ENCODE data around the gene ATG9A. TPM values are rescaled to one million over a fixed set of nuclear protein-coding genes. Genes with fewer than 3 reads are reported as not detected.

Gene ATG9A
- total RNA-seq, 1 donor from 2014 or later = 78.2 TPM

GRCh38 chr2:219251656-219252055 is 22.2 kb upstream of the ATG9A start:
- no peak for DNase-seq
- Histone ChIP-seq H3K27me3 (ENCODE audit: low read depth) (peaks cover 10% of the 10 kb centered on the region), H3K4me3 (peak overlapping the region; percentile 85), H3K9me3 (replicated peaks) (no peaks in the 10 kb centered on the region), H3K4me1 (peaks cover 79% of the 10 kb centered on the region), H3K27ac (replicated peaks) (peak overlapping the region; percentile 87), H3K36me3 (peaks cover 36% of the 10 kb centered on the region)
- TF ChIP-seq CTCF (IDR thresholded peaks at IDR 0.05; ENCODE audit: borderline replicate concordance) = no peak
- intact Hi-C loops (cut with micrococcal nuclease) = no loop called here

GRCh38 chr2:219250049-219250781 is 20.8 kb upstream of the ATG9A start:
- no peak for TF ChIP-seq CTCF (IDR thresholded peaks at IDR 0.05; ENCODE audit: borderline replicate concordance)
- intact Hi-C loops (cut with micrococcal nuclease) = no loop called here
- H3K4me1 ChIP-seq = peaks cover 94% of the 10 kb centered on the region
- peak overlapping the region; percentile 28 for H3K4me3 ChIP-seq
- no peak for DNase-seq
- H3K36me3 ChIP-seq = peaks cover 37% of the 10 kb centered on the region
- H3K27ac ChIP-seq (replicated peaks) = peak overlapping the region; percentile 83
- no peaks in the 10 kb centered on the region for H3K27me3 ChIP-seq (ENCODE audit: low read depth)
- no peaks in the 10 kb centered on the region for H3K9me3 ChIP-seq (replicated peaks)

GRCh38 chr2:219249203-219249980 is 20.0 kb upstream of the ATG9A start:
- peak overlapping the region; percentile 28 for H3K4me3 ChIP-seq
- H3K36me3 ChIP-seq = peaks cover 37% of the 10 kb centered on the region
- peak overlapping the region; percentile 83 for H3K27ac ChIP-seq (replicated peaks)
- no peaks in the 10 kb centered on the region for H3K27me3 ChIP-seq (ENCODE audit: low read depth)
- H3K9me3 ChIP-seq (replicated peaks) = no peaks in the 10 kb centered on the region
- peak; percentile 72 for DNase-seq
- no peak for TF ChIP-seq CTCF (IDR thresholded peaks at IDR 0.05; ENCODE audit: borderline replicate concordance)
- intact Hi-C loops (cut with micrococcal nuclease) = no loop called here
- H3K4me1 ChIP-seq = peaks cover 94% of the 10 kb centered on the region

GRCh38 chr2:219248845-219249202 is 19.4 kb upstream of the ATG9A start:
- no peak for TF ChIP-seq CTCF (IDR thresholded peaks at IDR 0.05; ENCODE audit: borderline replicate concordance)
- Histone ChIP-seq H3K36me3 (peaks cover 37% of the 10 kb centered on the region), H3K27ac (replicated peaks) (peak overlapping the region; percentile 83), H3K4me1 (peaks cover 89% of the 10 kb centered on the region), H3K9me3 (replicated peaks) (no peaks in the 10 kb centered on the region), H3K27me3 (ENCODE audit: low read depth) (no peaks in the 10 kb centered on the region), H3K4me3 (peak overlapping the region; percentile 28)
- intact Hi-C loops (cut with micrococcal nuclease) = no loop called here
- no peak for DNase-seq

GRCh38 chr2:219247678-219248642 is 18.5 kb upstream of the ATG9A start:
- peaks cover 37% of the 10 kb centered on the region for H3K36me3 ChIP-seq
- H3K9me3 ChIP-seq (replicated peaks) = no peaks in the 10 kb centered on the region
- no peak for DNase-seq
- H3K27me3 ChIP-seq (ENCODE audit: low read depth) = no peaks in the 10 kb centered on the region
- TF ChIP-seq CTCF (IDR thresholded peaks at IDR 0.05; ENCODE audit: borderline replicate concordance) = no peak
- H3K4me1 ChIP-seq = peaks cover 80% of the 10 kb centered on the region
- peak overlapping the region; percentile 83 for H3K27ac ChIP-seq (replicated peaks)
- H3K4me3 ChIP-seq = no peak overlapping the region
- intact Hi-C loops (cut with micrococcal nuclease) = no loop called here
